Measurements from ENCODE around the gene FAM184A. TPM values are rescaled to one million over a fixed set of nuclear protein-coding genes. Genes with fewer than 3 reads are reported as not detected.

Gene FAM184A
- total RNA-seq, 2 donors from 2014 or later = 205 to 216 TPM

DNA sequence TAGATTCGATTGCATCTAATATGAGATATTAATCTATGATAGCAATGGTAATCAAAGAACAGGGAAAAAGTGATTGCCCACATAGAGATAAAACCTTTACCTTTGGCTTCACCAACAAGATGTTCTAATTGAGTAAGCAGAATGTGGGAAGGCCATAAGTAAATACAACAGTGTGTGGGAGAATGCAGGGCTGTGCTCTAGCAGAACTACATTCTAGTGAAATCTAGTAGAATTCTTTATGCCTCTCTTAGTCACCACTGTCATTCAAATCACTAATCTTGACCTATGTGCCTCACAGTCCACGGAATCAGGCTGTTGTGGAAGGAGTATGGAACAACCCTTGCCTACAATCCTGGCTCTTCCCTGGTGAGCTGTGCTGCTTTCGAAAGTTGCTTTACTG, 113.1 kb downstream of the FAM184A start:
- H3K36me3 Mint-ChIP-seq (ENCODE audit: low read depth) = peaks cover 50% of the 10 kb centered on the region
- no peaks in the 10 kb centered on the region for H3K9me3 Mint-ChIP-seq
- H3K4me3 Mint-ChIP-seq = no peak overlapping the region
- no peak overlapping the region for H3K27ac Mint-ChIP-seq
- no peak overlapping the region for H3K9ac ChIP-seq (ENCODE audit: extremely low read depth, low read length, poor library complexity, severe bottlenecking)
- no peaks in the 10 kb centered on the region for H3K9me3 ChIP-seq (ENCODE audit: control insufficient read depth, low read length)
- peaks cover 87% of the 10 kb centered on the region for H3K36me3 ChIP-seq (ENCODE audit: control insufficient read depth, insufficient read depth, low read length)
- TF ChIP-seq, protein P1, sequence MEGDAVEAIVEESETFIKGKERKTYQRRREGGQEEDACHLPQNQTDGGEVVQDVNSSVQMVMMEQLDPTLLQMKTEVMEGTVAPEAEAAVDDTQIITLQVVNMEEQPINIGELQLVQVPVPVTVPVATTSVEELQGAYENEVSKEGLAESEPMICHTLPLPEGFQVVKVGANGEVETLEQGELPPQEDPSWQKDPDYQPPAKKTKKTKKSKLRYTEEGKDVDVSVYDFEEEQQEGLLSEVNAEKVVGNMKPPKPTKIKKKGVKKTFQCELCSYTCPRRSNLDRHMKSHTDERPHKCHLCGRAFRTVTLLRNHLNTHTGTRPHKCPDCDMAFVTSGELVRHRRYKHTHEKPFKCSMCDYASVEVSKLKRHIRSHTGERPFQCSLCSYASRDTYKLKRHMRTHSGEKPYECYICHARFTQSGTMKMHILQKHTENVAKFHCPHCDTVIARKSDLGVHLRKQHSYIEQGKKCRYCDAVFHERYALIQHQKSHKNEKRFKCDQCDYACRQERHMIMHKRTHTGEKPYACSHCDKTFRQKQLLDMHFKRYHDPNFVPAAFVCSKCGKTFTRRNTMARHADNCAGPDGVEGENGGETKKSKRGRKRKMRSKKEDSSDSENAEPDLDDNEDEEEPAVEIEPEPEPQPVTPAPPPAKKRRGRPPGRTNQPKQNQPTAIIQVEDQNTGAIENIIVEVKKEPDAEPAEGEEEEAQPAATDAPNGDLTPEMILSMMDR (conservative IDR thresholded peaks at IDR 0.05) = no peak
- 80 to 95% methylated on average over 1 to 3 of the region's 3 CpGs for WGBS, 2 experiments (ENCODE audit: insufficient coverage in 1 of 2, insufficient read length in 1 of 2)
- no peaks in the 10 kb centered on the region for H3K27me3 Mint-ChIP-seq (ENCODE audit: insufficient read depth)
- peaks cover 4% of the 10 kb centered on the region for H3K4me1 Mint-ChIP-seq
- no peak for DNase-seq
- H3K27ac ChIP-seq (ENCODE audit: low read depth, low read length) = no peak overlapping the region
- no peaks in the 10 kb centered on the region for H3K27me3 ChIP-seq (ENCODE audit: control insufficient read depth, insufficient read depth, low read length, poor library complexity, severe bottlenecking)
- no peaks in the 10 kb centered on the region for H3K4me1 ChIP-seq (ENCODE audit: control insufficient read depth, insufficient read depth, low read length)
- no peak overlapping the region for H3K4me3 ChIP-seq (ENCODE audit: low read length)

DNA sequence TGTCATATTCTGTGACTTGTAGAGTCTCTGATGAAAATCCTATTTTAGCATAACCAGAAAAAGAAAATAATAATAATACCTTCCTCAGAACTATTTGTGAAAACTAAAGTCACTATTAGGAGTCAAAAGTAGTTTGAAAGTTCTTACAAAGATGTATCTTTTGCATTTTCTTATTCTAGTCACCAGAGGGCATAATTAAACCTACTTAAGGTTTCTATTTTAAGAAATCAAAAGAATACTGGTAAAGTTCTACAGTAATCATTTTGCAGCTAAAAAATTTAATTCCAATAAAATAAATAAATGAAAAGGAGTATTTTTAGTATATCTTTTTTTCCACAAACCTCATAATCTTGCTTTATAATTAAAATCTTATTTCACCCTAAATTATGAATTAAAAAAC, 115.5 kb downstream of the FAM184A start:
- Histone ChIP-seq H3K36me3 (ENCODE audit: control insufficient read depth, insufficient read depth, low read length) (peaks cover 95% of the 10 kb centered on the region), H3K27me3 (ENCODE audit: control insufficient read depth, insufficient read depth, low read length, poor library complexity, severe bottlenecking) (no peaks in the 10 kb centered on the region), H3K4me3 (ENCODE audit: low read length) (no peak overlapping the region), H3K4me1 (ENCODE audit: control insufficient read depth, insufficient read depth, low read length) (no peaks in the 10 kb centered on the region), H3K9me3 (ENCODE audit: control insufficient read depth, low read length) (no peaks in the 10 kb centered on the region), H3K9ac (ENCODE audit: extremely low read depth, low read length, poor library complexity, severe bottlenecking) (no peak overlapping the region), H3K27ac (ENCODE audit: low read depth, low read length) (no peak overlapping the region)
- no peak overlapping the region for H3K4me3 Mint-ChIP-seq
- no peaks in the 10 kb centered on the region for H3K4me1 Mint-ChIP-seq
- DNase-seq = no peak
- H3K27ac Mint-ChIP-seq = no peak overlapping the region
- H3K9me3 Mint-ChIP-seq = no peaks in the 10 kb centered on the region
- peaks cover 63% of the 10 kb centered on the region for H3K36me3 Mint-ChIP-seq (ENCODE audit: low read depth)
- TF ChIP-seq, protein P1 (conservative IDR thresholded peaks at IDR 0.05) = peak; percentile 43
- no peaks in the 10 kb centered on the region for H3K27me3 Mint-ChIP-seq (ENCODE audit: insufficient read depth)

DNA sequence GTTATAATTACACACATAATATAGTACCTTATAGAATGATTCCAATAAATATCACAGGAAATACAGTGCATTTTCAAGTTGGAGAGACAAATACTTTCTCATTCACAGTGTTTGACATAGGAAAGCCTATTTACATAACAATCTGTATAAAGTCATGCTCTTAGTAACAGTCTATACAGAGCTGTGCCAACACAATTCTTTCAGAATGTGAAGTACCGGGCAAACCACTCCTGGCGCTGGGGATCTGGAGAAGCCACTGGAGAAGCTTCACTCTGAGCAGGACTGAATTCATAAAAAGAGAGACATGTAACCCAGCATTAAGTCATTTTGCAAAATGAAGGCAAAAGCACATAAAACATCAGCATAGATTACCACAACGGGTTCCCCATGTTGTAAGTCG, 118.6 kb downstream of the FAM184A start:
- no peak overlapping the region for H3K27ac Mint-ChIP-seq
- Histone ChIP-seq H3K9ac (ENCODE audit: extremely low read depth, low read length, poor library complexity, severe bottlenecking) (no peak overlapping the region), H3K4me3 (ENCODE audit: low read length) (no peak overlapping the region), H3K36me3 (ENCODE audit: control insufficient read depth, insufficient read depth, low read length) (peaks cover 88% of the 10 kb centered on the region), H3K9me3 (ENCODE audit: control insufficient read depth, low read length) (no peaks in the 10 kb centered on the region), H3K27ac (ENCODE audit: low read depth, low read length) (no peak overlapping the region), H3K27me3 (ENCODE audit: control insufficient read depth, insufficient read depth, low read length, poor library complexity, severe bottlenecking) (no peaks in the 10 kb centered on the region), H3K4me1 (ENCODE audit: control insufficient read depth, insufficient read depth, low read length) (no peaks in the 10 kb centered on the region)
- TF ChIP-seq, protein P1 (conservative IDR thresholded peaks at IDR 0.05) = no peak
- no peaks in the 10 kb centered on the region for H3K9me3 Mint-ChIP-seq
- H3K27me3 Mint-ChIP-seq (ENCODE audit: insufficient read depth) = no peaks in the 10 kb centered on the region
- H3K36me3 Mint-ChIP-seq (ENCODE audit: low read depth) = peaks cover 55% of the 10 kb centered on the region
- no peaks in the 10 kb centered on the region for H3K4me1 Mint-ChIP-seq
- DNase-seq = no peak
- WGBS, 2 experiments (ENCODE audit: insufficient coverage in 1 of 2, insufficient read length in 1 of 2) = 99 to 100% methylated on average over 2 to 4 of the region's 4 CpGs
- no peak overlapping the region for H3K4me3 Mint-ChIP-seq

Data from endodermal cell (in vitro differentiated cells).